ENCODE data around the gene CACNA2D1.
"Not testable (repeated sequence)": the region's sequence is repeated elsewhere in the genome, so short reads cannot be mapped to it uniquely, and the experiment has no call there.

CACNA2D1 gene

GRCh38 chr7:82434275-82435022, 9.1 kb downstream of the CACNA2D1 start:
- DNase-seq (ENCODE audit: low spot score) = no peak

GRCh38 chr7:82433507-82433906, 10.1 kb downstream of the CACNA2D1 start:
- DNase-seq (ENCODE audit: low spot score) = no peak

- DNase-seq (ENCODE audit: low spot score) = not testable (repeated sequence)
Measured at GRCh38 chr7:82432743-82433142, 10.8 kb downstream of the CACNA2D1 start.

GRCh38 chr7:82430500-82431465, 12.8 kb downstream of the CACNA2D1 start:
- no peak for DNase-seq (ENCODE audit: low spot score)

- no peak for DNase-seq (ENCODE audit: low spot score)
Measured at GRCh38 chr7:82429408-82429807, 14.2 kb downstream of the CACNA2D1 start.

GRCh38 chr7:82428186-82428961, 15.2 kb downstream of the CACNA2D1 start:
- DNase-seq (ENCODE audit: low spot score) = no peak

GRCh38 chr7:82423446-82423845, 20.1 kb downstream of the CACNA2D1 start:
- DNase-seq (ENCODE audit: low spot score) = no peak

- no peak for DNase-seq (ENCODE audit: low spot score)
Measured at GRCh38 chr7:82419200-82419599, 24.4 kb downstream of the CACNA2D1 start.

- no peak for DNase-seq (ENCODE audit: low spot score)
Measured at GRCh38 chr7:82417898-82418297, 25.7 kb downstream of the CACNA2D1 start.

- DNase-seq (ENCODE audit: low spot score) = no peak
Measured at GRCh38 chr7:82416402-82416801, 27.2 kb downstream of the CACNA2D1 start.

- no peak for DNase-seq (ENCODE audit: low spot score)
Measured at GRCh38 chr7:82414389-82414788, 29.2 kb downstream of the CACNA2D1 start.

- no peak for DNase-seq (ENCODE audit: low spot score)
Measured at GRCh38 chr7:82413237-82413636, 30.3 kb downstream of the CACNA2D1 start.

GRCh38 chr7:82411732-82412131, 31.8 kb downstream of the CACNA2D1 start:
- DNase-seq (ENCODE audit: low spot score) = no peak

- DNase-seq (ENCODE audit: low spot score) = no peak
Measured at GRCh38 chr7:82410461-82410860, 33.1 kb downstream of the CACNA2D1 start.

- no peak for DNase-seq (ENCODE audit: low spot score)
Measured at GRCh38 chr7:82406937-82407336, 36.6 kb downstream of the CACNA2D1 start.

- no peak for DNase-seq (ENCODE audit: low spot score)
Measured at GRCh38 chr7:82405301-82405700, 38.3 kb downstream of the CACNA2D1 start.

GRCh38 chr7:82404652-82405051, 38.9 kb downstream of the CACNA2D1 start:
- DNase-seq (ENCODE audit: low spot score) = no peak

- no peak for DNase-seq (ENCODE audit: low spot score)
Measured at GRCh38 chr7:82404094-82404493, 39.5 kb downstream of the CACNA2D1 start.

- no peak for DNase-seq (ENCODE audit: low spot score)
Measured at GRCh38 chr7:82397879-82398524, 45.6 kb downstream of the CACNA2D1 start.

GRCh38 chr7:82396343-82396742, 47.2 kb downstream of the CACNA2D1 start:
- DNase-seq (ENCODE audit: low spot score) = no peak

- DNase-seq (ENCODE audit: low spot score) = no peak
Measured at GRCh38 chr7:82395147-82395546, 48.4 kb downstream of the CACNA2D1 start.

GRCh38 chr7:82393840-82394220, 49.7 kb downstream of the CACNA2D1 start:
- DNase-seq (ENCODE audit: low spot score) = no peak

All from activated CD4-positive, alpha-beta T cell treated with anti-CD3 and anti-CD28 coated beads, Interleukin-2, Interleukin-4, amounts not matched to agents 100 ng/mL and 50 ng/mL, durations not matched to agents 16 hours and 8 hours (primary cell).